Measurements from ENCODE around the gene SH3BGR.

Gene SH3BGR

DNA sequence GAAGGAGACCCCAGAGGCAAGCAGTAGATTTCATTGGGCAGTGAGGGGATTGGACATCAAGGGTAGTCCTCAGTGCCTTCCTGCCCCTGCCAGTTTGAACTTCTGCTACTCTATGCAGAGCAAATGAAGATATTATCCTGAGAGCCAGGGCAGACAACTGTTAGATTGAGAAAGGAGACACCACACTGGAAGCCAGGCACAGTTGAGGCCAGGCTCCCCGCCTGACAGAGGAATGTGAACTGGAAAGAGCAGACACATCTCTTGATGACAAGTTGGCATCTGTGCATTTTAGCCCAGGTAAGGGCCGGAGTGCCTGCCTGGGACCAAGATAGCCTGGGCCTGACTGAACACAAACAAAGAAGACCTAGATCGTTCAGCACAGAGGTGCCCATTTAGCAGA, 16.0 kb downstream of the SH3BGR start:
- Histone ChIP-seq H3K4me3 (ENCODE audit: low read depth, low read length) (no peak overlapping the region), H3K9me3 (ENCODE audit: control insufficient read depth, insufficient read depth, low read length) (no peaks in the 10 kb centered on the region), H3K9ac (ENCODE audit: low read depth, low read length) (no peak overlapping the region), H3K27me3 (ENCODE audit: control insufficient read depth, insufficient read depth, low read length) (no peaks in the 10 kb centered on the region), H3K36me3 (ENCODE audit: control insufficient read depth, insufficient read depth, low read length) (no peaks in the 10 kb centered on the region), H3K4me1 (ENCODE audit: control insufficient read depth, insufficient read depth, low read length) (no peaks in the 10 kb centered on the region)

DNA sequence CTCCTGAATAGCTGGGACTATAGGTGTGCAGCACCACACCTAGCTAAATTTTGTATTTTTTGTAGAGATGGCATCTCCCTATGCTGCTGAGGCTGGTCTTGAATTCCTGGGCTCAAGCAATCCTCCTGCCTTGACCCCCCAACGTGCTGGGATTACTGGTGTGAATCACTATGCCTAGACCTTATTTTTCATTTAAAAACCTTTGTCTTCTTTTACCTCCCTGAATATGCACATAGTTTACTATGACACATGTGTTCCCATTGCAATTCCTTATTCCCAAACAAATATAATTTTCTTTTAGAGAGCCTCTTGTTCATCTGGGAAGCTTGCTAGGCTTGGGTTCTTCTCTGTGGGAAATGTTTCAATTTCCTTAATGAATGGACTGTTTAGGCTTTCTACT, 16.8 kb downstream of the SH3BGR start:
- H3K27me3 ChIP-seq (ENCODE audit: control insufficient read depth, insufficient read depth, low read length), result no peaks in the 10 kb centered on the region
- no peak overlapping the region for H3K4me3 ChIP-seq (ENCODE audit: low read depth, low read length)
- H3K36me3 ChIP-seq (ENCODE audit: control insufficient read depth, insufficient read depth, low read length), result no peaks in the 10 kb centered on the region
- no peaks in the 10 kb centered on the region for H3K9me3 ChIP-seq (ENCODE audit: control insufficient read depth, insufficient read depth, low read length)
- no peaks in the 10 kb centered on the region for H3K4me1 ChIP-seq (ENCODE audit: control insufficient read depth, insufficient read depth, low read length)
- H3K9ac ChIP-seq (ENCODE audit: low read depth, low read length), result no peak overlapping the region

DNA sequence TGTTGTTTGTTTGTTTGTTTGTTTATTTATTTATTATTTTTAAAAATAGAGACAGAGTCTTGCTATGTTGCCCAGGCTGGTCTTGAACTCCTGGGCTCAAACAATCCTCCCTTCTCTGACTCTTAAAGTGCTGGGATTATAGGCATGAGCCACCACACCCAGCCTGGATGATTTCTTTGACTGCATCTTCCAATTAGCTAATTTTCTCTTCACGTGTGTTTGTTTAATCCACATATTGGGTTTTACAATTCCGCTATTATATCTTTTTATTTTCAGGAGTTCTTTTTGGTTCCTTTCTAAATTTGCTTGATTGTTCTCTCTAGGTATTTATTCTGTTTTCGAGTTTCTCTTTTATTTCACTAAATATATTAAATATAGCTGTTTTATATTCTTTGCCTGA, 19.8 kb downstream of the SH3BGR start:
- Histone ChIP-seq H3K4me1 (ENCODE audit: control insufficient read depth, insufficient read depth, low read length) (no peaks in the 10 kb centered on the region), H3K9ac (ENCODE audit: low read depth, low read length) (no peak overlapping the region), H3K36me3 (ENCODE audit: control insufficient read depth, insufficient read depth, low read length) (no peaks in the 10 kb centered on the region), H3K4me3 (ENCODE audit: low read depth, low read length) (no peak overlapping the region), H3K27me3 (ENCODE audit: control insufficient read depth, insufficient read depth, low read length) (no peaks in the 10 kb centered on the region), H3K9me3 (ENCODE audit: control insufficient read depth, insufficient read depth, low read length) (no peaks in the 10 kb centered on the region)

DNA sequence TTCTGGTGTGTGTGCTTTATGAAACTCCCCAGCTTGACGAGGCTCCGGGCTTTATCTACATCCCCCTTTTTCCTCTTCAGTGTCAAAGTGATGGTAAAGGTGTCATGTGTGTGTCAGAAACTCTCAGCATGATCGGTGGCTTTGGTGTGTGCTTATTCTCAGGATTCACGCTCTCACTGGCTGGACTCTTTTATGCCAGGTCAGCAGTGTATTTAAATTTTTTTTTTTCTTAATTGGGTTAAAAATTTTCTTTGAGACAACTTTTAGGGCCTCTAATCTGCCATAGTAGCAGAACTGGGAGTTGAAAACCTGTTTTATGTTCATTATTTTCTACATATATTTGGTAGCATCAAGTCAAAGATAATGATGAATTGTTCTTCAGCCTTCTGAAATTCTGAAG, 21.0 kb downstream of the SH3BGR start:
- H3K36me3 ChIP-seq (ENCODE audit: control insufficient read depth, insufficient read depth, low read length), result no peaks in the 10 kb centered on the region
- H3K9ac ChIP-seq (ENCODE audit: low read depth, low read length), result no peak overlapping the region
- H3K4me1 ChIP-seq (ENCODE audit: control insufficient read depth, insufficient read depth, low read length), result no peaks in the 10 kb centered on the region
- no peak overlapping the region for H3K4me3 ChIP-seq (ENCODE audit: low read depth, low read length)
- H3K9me3 ChIP-seq (ENCODE audit: control insufficient read depth, insufficient read depth, low read length), result no peaks in the 10 kb centered on the region
- H3K27me3 ChIP-seq (ENCODE audit: control insufficient read depth, insufficient read depth, low read length), result no peaks in the 10 kb centered on the region

DNA sequence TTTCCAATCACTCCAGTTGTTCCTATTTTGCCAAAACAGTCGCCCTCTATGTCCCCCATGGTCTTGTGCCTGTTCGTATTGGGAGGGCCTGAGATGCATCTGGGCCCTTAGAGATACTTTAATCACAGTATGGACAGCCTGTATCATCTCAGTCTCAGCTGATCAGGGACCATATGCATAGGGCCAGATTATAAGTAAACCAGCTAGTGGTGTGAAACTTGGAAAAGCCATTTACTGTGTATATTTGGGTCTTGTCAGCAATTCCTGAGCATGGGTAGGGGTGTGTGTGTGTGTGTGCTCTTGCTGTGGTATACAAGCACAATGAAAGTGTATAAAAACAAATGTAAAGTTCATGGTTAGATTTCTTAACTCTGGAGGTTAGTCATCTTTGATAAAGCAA, 22.8 kb downstream of the SH3BGR start:
- no peaks in the 10 kb centered on the region for H3K9me3 ChIP-seq (ENCODE audit: control insufficient read depth, insufficient read depth, low read length)
- no peaks in the 10 kb centered on the region for H3K4me1 ChIP-seq (ENCODE audit: control insufficient read depth, insufficient read depth, low read length)
- no peaks in the 10 kb centered on the region for H3K36me3 ChIP-seq (ENCODE audit: control insufficient read depth, insufficient read depth, low read length)
- H3K27me3 ChIP-seq (ENCODE audit: control insufficient read depth, insufficient read depth, low read length), result no peaks in the 10 kb centered on the region
- H3K4me3 ChIP-seq (ENCODE audit: low read depth, low read length), result no peak overlapping the region
- H3K9ac ChIP-seq (ENCODE audit: low read depth, low read length), result no peak overlapping the region

DNA sequence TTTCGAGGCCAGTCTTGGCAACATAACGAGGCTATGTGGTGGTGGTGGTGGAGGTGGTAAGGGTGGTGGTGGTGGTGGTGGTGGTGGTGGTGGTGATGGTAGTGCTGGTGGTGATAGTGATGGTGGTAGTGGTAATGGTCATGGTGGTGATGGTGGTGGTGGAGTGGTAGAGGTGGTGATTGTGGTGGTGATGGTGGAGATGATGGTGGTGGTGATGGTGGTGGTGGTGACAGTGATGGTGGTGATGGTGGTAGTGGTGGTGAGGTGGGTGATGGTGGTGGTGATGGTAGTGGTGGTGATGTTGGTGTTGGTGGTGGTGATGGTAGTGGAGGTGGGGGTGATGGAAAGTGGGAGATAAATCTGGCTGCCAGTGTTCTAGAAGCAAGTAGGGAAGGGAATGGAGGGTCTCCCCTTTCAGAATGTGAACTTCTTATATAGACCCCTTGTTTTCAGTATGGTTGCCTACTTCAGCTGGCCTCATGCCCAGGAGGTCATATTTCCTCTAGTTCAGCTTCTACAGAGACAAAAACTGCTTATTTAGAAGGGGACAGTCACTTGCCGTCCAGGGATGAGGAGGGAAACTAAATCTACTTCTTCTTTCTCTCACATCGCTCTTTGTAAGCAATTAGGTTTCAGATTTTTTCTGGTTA, 27.5 kb downstream of the SH3BGR start:
- no peaks in the 10 kb centered on the region for H3K9me3 ChIP-seq (ENCODE audit: control insufficient read depth, insufficient read depth, low read length)
- no peak overlapping the region for H3K9ac ChIP-seq (ENCODE audit: low read depth, low read length)
- no peaks in the 10 kb centered on the region for H3K27me3 ChIP-seq (ENCODE audit: control insufficient read depth, insufficient read depth, low read length)
- H3K4me3 ChIP-seq (ENCODE audit: low read depth, low read length), result no peak overlapping the region
- H3K36me3 ChIP-seq (ENCODE audit: control insufficient read depth, insufficient read depth, low read length), result no peaks in the 10 kb centered on the region
- no peaks in the 10 kb centered on the region for H3K4me1 ChIP-seq (ENCODE audit: control insufficient read depth, insufficient read depth, low read length)

DNA sequence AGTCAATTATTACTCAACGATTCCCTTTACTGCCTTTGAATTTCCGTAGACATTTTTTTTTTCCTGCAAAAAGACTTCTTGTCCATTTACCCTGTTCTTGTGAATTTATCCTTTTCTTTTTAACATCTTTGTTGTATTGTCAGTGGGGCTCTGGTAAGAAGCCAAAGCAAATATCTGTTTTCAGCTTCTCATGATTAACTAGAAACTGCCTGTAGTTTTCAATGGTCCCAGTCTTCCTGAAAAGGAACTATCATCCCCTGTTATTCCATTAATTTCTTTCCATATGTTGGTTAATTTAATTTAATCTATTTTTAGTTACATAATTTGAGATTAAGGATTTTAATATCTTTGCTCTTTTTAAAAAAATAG, 28.0 kb downstream of the SH3BGR start:
- Histone ChIP-seq H3K4me1 (ENCODE audit: control insufficient read depth, insufficient read depth, low read length) (no peaks in the 10 kb centered on the region), H3K27me3 (ENCODE audit: control insufficient read depth, insufficient read depth, low read length) (no peaks in the 10 kb centered on the region), H3K9ac (ENCODE audit: low read depth, low read length) (no peak overlapping the region), H3K36me3 (ENCODE audit: control insufficient read depth, insufficient read depth, low read length) (no peaks in the 10 kb centered on the region), H3K9me3 (ENCODE audit: control insufficient read depth, insufficient read depth, low read length) (no peaks in the 10 kb centered on the region), H3K4me3 (ENCODE audit: low read depth, low read length) (no peak overlapping the region)

DNA sequence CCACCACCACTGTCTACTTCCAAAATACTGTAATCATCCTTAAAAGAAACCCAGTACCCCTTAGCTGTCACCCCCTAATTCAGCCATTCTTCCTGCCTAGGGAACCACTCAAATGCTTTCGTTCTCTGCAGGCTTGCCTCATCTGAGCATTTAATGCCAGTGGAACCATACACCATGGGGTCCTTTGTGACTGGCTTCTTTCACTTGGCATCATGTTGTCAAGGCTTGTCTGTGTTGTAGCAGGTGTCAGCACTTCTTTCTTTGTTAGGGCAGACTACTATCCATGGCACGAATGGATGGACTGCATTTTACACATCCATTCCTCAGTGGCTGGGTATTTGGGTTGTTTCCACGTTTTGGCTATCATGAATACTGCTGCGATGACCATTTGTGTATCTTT, 28.5 kb downstream of the SH3BGR start:
- Histone ChIP-seq H3K27me3 (ENCODE audit: control insufficient read depth, insufficient read depth, low read length) (no peaks in the 10 kb centered on the region), H3K4me3 (ENCODE audit: low read depth, low read length) (no peak overlapping the region), H3K36me3 (ENCODE audit: control insufficient read depth, insufficient read depth, low read length) (no peaks in the 10 kb centered on the region), H3K4me1 (ENCODE audit: control insufficient read depth, insufficient read depth, low read length) (no peaks in the 10 kb centered on the region), H3K9ac (ENCODE audit: low read depth, low read length) (no peak overlapping the region), H3K9me3 (ENCODE audit: control insufficient read depth, insufficient read depth, low read length) (no peaks in the 10 kb centered on the region)

DNA sequence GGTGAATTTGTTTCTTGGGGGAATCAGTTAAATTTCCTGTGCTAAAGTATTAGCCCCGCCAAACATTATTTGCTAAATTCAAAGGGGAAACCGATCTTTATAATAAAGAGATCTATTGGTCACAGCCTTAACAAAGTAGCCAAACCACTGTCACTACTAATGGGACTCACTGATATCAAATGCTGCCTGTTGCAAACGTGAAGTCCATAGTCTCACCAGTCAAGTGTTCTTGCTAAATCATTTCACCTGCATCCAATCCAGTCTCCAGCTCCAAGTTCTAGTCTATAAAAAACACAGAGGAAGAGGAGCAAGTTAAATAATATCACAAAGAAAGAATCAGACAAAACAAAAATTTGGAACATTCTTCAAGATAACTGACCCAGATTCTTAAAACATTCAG, 30.1 kb downstream of the SH3BGR start:
- Histone ChIP-seq H3K36me3 (ENCODE audit: control insufficient read depth, insufficient read depth, low read length) (no peaks in the 10 kb centered on the region), H3K4me3 (ENCODE audit: low read depth, low read length) (no peak overlapping the region), H3K9ac (ENCODE audit: low read depth, low read length) (no peak overlapping the region), H3K27me3 (ENCODE audit: control insufficient read depth, insufficient read depth, low read length) (no peaks in the 10 kb centered on the region), H3K9me3 (ENCODE audit: control insufficient read depth, insufficient read depth, low read length) (no peaks in the 10 kb centered on the region), H3K4me1 (ENCODE audit: control insufficient read depth, insufficient read depth, low read length) (no peaks in the 10 kb centered on the region)

DNA sequence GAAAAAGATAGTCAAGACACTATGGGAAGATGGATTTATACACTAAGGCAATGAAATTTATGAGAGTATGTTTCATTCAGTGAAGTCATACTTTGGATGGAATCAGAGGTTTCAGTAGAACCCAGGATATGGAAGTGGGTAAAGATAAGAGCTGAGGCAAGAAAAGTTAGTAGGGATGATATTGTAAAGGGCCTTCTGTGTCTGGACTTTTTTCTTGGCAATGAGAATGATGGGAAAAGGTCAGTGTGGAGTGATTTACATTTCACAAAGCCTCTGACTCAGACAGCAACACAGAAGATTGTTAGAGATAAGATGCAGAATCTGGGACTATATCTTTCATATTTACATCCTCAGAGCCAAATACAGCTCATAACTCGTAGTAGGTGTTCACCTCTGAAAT, 32.1 kb downstream of the SH3BGR start:
- H3K27me3 ChIP-seq (ENCODE audit: control insufficient read depth, insufficient read depth, low read length), result no peaks in the 10 kb centered on the region
- no peak overlapping the region for H3K9ac ChIP-seq (ENCODE audit: low read depth, low read length)
- H3K9me3 ChIP-seq (ENCODE audit: control insufficient read depth, insufficient read depth, low read length), result no peaks in the 10 kb centered on the region
- H3K4me1 ChIP-seq (ENCODE audit: control insufficient read depth, insufficient read depth, low read length), result no peaks in the 10 kb centered on the region
- H3K36me3 ChIP-seq (ENCODE audit: control insufficient read depth, insufficient read depth, low read length), result no peaks in the 10 kb centered on the region
- no peak overlapping the region for H3K4me3 ChIP-seq (ENCODE audit: low read depth, low read length)

DNA sequence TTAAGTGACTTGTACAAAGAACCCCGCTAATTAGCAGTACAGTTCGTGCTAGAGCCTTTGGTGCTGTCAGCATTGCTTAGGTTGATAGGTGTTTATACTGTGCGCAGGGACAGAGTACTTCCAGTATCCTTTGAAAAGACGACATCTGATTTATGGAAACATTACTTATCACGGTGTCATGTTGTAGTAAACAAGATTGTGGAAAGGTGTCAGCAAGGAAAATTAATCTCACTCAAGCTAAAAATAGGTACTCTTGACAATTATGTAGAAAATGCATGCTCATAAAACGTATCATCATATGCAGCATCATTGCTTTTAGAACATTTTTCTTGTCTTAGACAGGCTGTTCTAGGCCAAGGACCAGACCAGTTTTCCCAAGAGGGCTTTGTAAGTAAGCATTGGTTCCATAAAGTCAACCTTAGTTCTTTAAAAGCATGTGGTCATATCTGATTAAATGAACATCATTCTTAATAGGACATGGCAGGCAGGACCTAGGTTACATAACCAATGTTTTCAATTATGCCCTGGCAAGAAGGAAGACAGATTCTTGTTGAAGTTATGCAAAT, 33.0 kb downstream of the SH3BGR start:
- Histone ChIP-seq H3K4me3 (ENCODE audit: low read depth, low read length) (no peak overlapping the region), H3K9me3 (ENCODE audit: control insufficient read depth, insufficient read depth, low read length) (no peaks in the 10 kb centered on the region), H3K4me1 (ENCODE audit: control insufficient read depth, insufficient read depth, low read length) (no peaks in the 10 kb centered on the region), H3K27me3 (ENCODE audit: control insufficient read depth, insufficient read depth, low read length) (no peaks in the 10 kb centered on the region), H3K9ac (ENCODE audit: low read depth, low read length) (no peak overlapping the region), H3K36me3 (ENCODE audit: control insufficient read depth, insufficient read depth, low read length) (no peaks in the 10 kb centered on the region)

DNA sequence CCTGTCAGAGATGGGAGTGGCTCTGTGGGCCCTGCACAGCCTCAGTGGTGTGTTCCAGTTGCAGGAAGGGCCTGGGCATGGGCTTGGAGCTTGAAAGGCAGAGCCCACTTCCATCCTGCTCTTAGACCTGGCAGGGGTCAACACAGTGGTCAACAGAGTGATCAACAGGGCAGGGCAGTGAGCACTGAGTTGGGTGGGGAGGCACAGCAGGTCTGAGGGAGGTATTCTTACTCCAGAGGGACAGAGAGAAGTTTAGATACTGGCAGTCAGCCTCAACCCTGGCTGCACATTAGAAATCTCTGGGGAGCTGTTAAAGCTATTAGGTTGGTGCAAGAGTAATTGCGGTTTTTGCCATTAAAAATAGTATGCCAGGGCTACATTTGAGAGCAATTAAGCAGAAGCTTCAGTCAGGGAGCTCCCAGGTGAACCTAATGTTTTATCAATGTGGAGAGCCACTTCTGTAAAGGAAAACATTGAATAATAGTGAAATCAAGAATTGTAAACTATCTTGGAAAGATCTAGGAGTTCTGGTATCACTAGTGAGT, 37.7 kb downstream of the SH3BGR start:
- Histone ChIP-seq H3K9me3 (ENCODE audit: control insufficient read depth, insufficient read depth, low read length) (no peaks in the 10 kb centered on the region), H3K4me1 (ENCODE audit: control insufficient read depth, insufficient read depth, low read length) (no peaks in the 10 kb centered on the region), H3K9ac (ENCODE audit: low read depth, low read length) (no peak overlapping the region), H3K36me3 (ENCODE audit: control insufficient read depth, insufficient read depth, low read length) (no peaks in the 10 kb centered on the region), H3K4me3 (ENCODE audit: low read depth, low read length) (no peak overlapping the region), H3K27me3 (ENCODE audit: control insufficient read depth, insufficient read depth, low read length) (no peaks in the 10 kb centered on the region)
